HCT116 (cell line): ENCODE results near the gene MYO16. TPM values are rescaled to one million over a fixed set of nuclear protein-coding genes. Genes with fewer than 3 reads are reported as not detected.
A peak's percentile ranks its signal among the peaks of the same experiment; 100 is the strongest.

Source experiments
- ATAC-seq: fragments of 200-7000 bp; cut with Tn5 transposase; 2 replicates; pipeline ENCODE4 v1.9.1; 2020; ENCODE audit warnings: mild to moderate bottlenecking, moderate library complexity
- BruUV-seq: library from RNA; stranded (reverse); fragments of 400-500 nt; replicated peaks from 2 replicates; lab custom pipeline; 2021; lab: Mats Ljungman, UMichigan
- CTCF ChIA-PET: fragments of 300-600 bp; sonication (Branson Sonifier 250); formaldehyde crosslinking; loops from one replicate; lab custom pipeline; 2021; ENCODE audit warnings: antibody characterized with exemption; lab: Charles Lee
- POLR2A ChIA-PET: fragments of 300-600, 350-600 bp; sonication (Branson Sonifier 250); formaldehyde crosslinking; loops from one replicate; lab custom pipeline; 2021; ENCODE audit warnings: antibody characterized with exemption; lab: Charles Lee
- RAD21 ChIA-PET, 2 experiments: fragments of 300-600 bp; sonication (Branson Sonifier 250); formaldehyde crosslinking; loops; one replicate each; lab custom pipeline; 2023; ENCODE audit warnings: low total read pairs in 2 of 2; ENCODE audit not compliant: uncharacterized antibody in 2 of 2, unreplicated experiment in 2 of 2, low non-redundant PET in 1 of 2; lab: Charles Lee
- DNase-seq: peaks from one replicate; pipeline ENCODE4 v3.0.0-alpha.2; 2010; ENCODE audit warnings: low read depth, low spot score
- H2AFZ ChIP-seq: fragments of 200-600 bp; shearing (Covaris generic), sonication (generic); 2 replicates; pipeline ENCODE4 v1.6.1; 2017; ENCODE audit warnings: low read depth, mixed run types, mixed read lengths, antibody characterized with exemption, low read length; ENCODE audit not compliant: poor library complexity, severe bottlenecking
- H3K27ac ChIP-seq: 2 replicates; pipeline ENCODE4 v1.5.1; 2012; ENCODE audit warnings: low read depth, low read length
- H3K27me3 ChIP-seq: fragments of 200-600 bp; sonication (generic); 2 replicates; pipeline ENCODE4 v1.6.1; 2016; ENCODE audit warnings: mixed run types, low read length, mixed read lengths; ENCODE audit not compliant: insufficient read depth
- H3K36me3 ChIP-seq, 2 experiments: fragments of 200-500 bp in 1 of 2; fragments of 200-600 bp in 1 of 2; sonication (Bioruptor generic) in 1 of 2; sonication (generic) in 1 of 2; 2 replicates each; pipeline versions ENCODE4 v1.5.1 to v1.6.1; 2014 to 2016; ENCODE audit warnings: low read length in 2 of 2, inconsistent platforms in 1 of 2, mixed read lengths in 1 of 2, mixed run types in 1 of 2; ENCODE audit not compliant: insufficient read depth in 2 of 2, control insufficient read depth in 1 of 2
- H3K4me1 ChIP-seq, 2 experiments: fragments of 200-600 bp in 1 of 2; sonication (generic) in 1 of 2; 2 replicates each; pipeline versions ENCODE4 v1.5.1 to v1.6.1; 2012 to 2017; ENCODE audit warnings: low read length in 2 of 2, inconsistent platforms in 1 of 2, mild to moderate bottlenecking in 1 of 2, mixed read lengths in 1 of 2, mixed run types in 1 of 2, moderate library complexity in 1 of 2; ENCODE audit not compliant: insufficient read depth in 2 of 2, control insufficient read depth in 1 of 2
- H3K4me2 ChIP-seq: fragments of 200-600 bp; sonication (generic); 2 replicates; pipeline ENCODE4 v1.6.1; 2017; ENCODE audit warnings: mixed run types, low read length, mixed read lengths
- H3K4me3 ChIP-seq, 2 experiments: fragments of 200-600 bp in 1 of 2; sonication (generic) in 1 of 2; replicated peaks in 1 of 2; 2 replicates each; pipeline ENCODE4 v1.5.1; 2011 to 2016; ENCODE audit warnings: low read length in 2 of 2, control low read depth in 1 of 2, low read depth in 1 of 2, mild to moderate bottlenecking in 1 of 2, mixed read lengths in 1 of 2, mixed run types in 1 of 2
- H3K79me2 ChIP-seq: fragments of 200-600 bp; sonication (generic); 2 replicates; pipeline ENCODE4 v1.6.1; 2017; ENCODE audit warnings: mild to moderate bottlenecking, mixed run types, low read length, moderate library complexity, mixed read lengths; ENCODE audit not compliant: insufficient read depth
- H3K9ac ChIP-seq: fragments of 200-600 bp; sonication (generic); 2 replicates; pipeline ENCODE4 v1.6.1; 2016; ENCODE audit warnings: low read length, mixed read lengths
- H3K9me2 ChIP-seq: fragments of 200-600 bp; sonication (generic), shearing (Covaris generic); 2 replicates; pipeline ENCODE4 v1.6.1; 2017; ENCODE audit warnings: mixed run types, mild to moderate bottlenecking, moderate library complexity; ENCODE audit not compliant: insufficient read depth
- H3K9me3 ChIP-seq, 2 experiments: fragments of 200-500 bp in 1 of 2; fragments of 200-600 bp in 1 of 2; sonication (Bioruptor generic) in 1 of 2; sonication (generic) in 1 of 2; 2 replicates each; pipeline ENCODE4 v1.6.1; 2014 to 2017; ENCODE audit warnings: low read length in 2 of 2, mixed read lengths in 2 of 2, inconsistent platforms in 1 of 2, low read depth in 1 of 2, mild to moderate bottlenecking in 1 of 2, mixed run types in 1 of 2, moderate library complexity in 1 of 2; ENCODE audit not compliant: control insufficient read depth in 1 of 2, insufficient read depth in 1 of 2
- H4K20me1 ChIP-seq: fragments of 200-600 bp; sonication (generic), shearing (Covaris generic); 2 replicates; pipeline ENCODE4 v1.6.1; 2017; ENCODE audit warnings: mixed run types, mild to moderate bottlenecking, moderate library complexity; ENCODE audit not compliant: insufficient read depth
- ATF3 ChIP-seq: IDR thresholded peaks from 2 replicates; pipeline ENCODE4 v1.6.1; 2012
- CEBPB ChIP-seq: IDR thresholded peaks from 2 replicates; pipeline ENCODE4 v1.6.1; 2012; ENCODE audit warnings: low read depth
- FOSL1 ChIP-seq: IDR thresholded peaks from 2 replicates; pipeline ENCODE4 v1.6.1; 2012; ENCODE audit warnings: low read depth
- RAD21 ChIP-seq: IDR thresholded peaks from 2 replicates; pipeline ENCODE4 v1.6.1; 2012; ENCODE audit warnings: low read depth, mild to moderate bottlenecking
- SIN3A ChIP-seq: IDR thresholded peaks from 2 replicates; pipeline ENCODE4 v1.6.1; 2012; ENCODE audit warnings: low read depth
- SP1 ChIP-seq: IDR thresholded peaks from 2 replicates; pipeline ENCODE4 v1.6.1; 2012; ENCODE audit warnings: low read depth
- SRF ChIP-seq: IDR thresholded peaks from 2 replicates; pipeline ENCODE4 v1.6.1; 2012; ENCODE audit warnings: low read depth
- YY1 ChIP-seq: IDR thresholded peaks from 2 replicates; pipeline ENCODE4 v1.6.1; 2011; ENCODE audit warnings: low read length, low read depth, moderate library complexity, mild to moderate bottlenecking; ENCODE audit not compliant: insufficient replicate concordance; ENCODE audit errors: extremely low read depth
- intact Hi-C: fragments of 100-400 bp; cut with micrococcal nuclease; formaldehyde crosslinking; loops from 2 replicates; pipeline ENCODE4 v1.10.0; 2022
- total RNA-seq: library from RNA; stranded (reverse); gene quantifications from one replicate; pipeline ENCODE4 v1.2.1, GENCODE V29; 2021; ENCODE audit not compliant: unreplicated experiment

Gene MYO16
- total RNA-seq, 1 experiment from 2014 or later, result 0.07 TPM

DNA sequence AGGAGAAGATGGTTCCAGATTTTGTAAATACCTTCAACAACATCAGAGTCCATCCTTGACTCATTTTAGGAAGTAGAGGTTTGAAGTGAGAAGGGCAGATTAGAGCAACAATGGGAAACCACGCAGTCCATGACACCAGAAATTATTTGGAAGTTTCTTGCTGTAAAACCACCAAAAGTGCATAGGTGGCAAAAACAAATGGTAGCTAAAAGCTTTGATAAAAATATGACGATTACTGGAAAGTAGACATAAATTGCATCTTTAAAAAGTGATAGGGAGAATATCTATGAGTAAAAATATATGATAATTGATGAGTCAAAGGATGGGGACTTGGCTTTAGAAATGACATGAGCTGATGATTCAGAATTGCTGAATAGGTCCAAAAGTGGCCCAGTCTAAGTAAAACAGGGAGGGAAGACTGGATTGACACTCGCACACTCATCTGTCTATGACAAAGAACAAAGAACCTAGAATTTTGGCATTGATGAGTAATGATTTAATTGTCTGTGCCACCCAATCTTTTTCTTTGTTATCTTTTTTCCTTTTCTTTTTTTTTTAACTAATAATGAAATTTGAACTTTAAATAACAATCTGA, 472.2 kb downstream of the MYO16 start:
- no peak overlapping the region for H3K9ac ChIP-seq
- no peaks in the 10 kb centered on the region for H3K9me3 ChIP-seq
- peak overlapping the region in 1 of 2 experiments; percentile 51; a peak in 1 of 4 replicates for H3K4me3 ChIP-seq
- H3K27me3 ChIP-seq, result no peaks in the 10 kb centered on the region
- H4K20me1 ChIP-seq, result no peaks in the 10 kb centered on the region
- peaks cover 7 to 18% of the 10 kb centered on the region in 2 experiments for H3K4me1 ChIP-seq
- RAD21 ChIA-PET, result no interaction called here
- no TSS peak for BruUV-seq
- H2AFZ ChIP-seq, result peak overlapping the region; percentile 99
- no peak overlapping the region for H3K27ac ChIP-seq
- peak overlapping the region; percentile 72 for H3K4me2 ChIP-seq
- intact Hi-C loops, result no loop called here
- ATAC-seq (no peak), DNase-seq (no peak)
- H3K36me3 ChIP-seq, result no peaks in the 10 kb centered on the region
- POLR2A ChIA-PET, result no interaction called here
- no peaks in the 10 kb centered on the region for H3K79me2 ChIP-seq
- no peaks in the 10 kb centered on the region for H3K9me2 ChIP-seq
- TF ChIP-seq FOSL1 (no peak), CEBPB (no peak), SRF (no peak), RAD21 (no peak)
- CTCF ChIA-PET, result no interaction called here

DNA sequence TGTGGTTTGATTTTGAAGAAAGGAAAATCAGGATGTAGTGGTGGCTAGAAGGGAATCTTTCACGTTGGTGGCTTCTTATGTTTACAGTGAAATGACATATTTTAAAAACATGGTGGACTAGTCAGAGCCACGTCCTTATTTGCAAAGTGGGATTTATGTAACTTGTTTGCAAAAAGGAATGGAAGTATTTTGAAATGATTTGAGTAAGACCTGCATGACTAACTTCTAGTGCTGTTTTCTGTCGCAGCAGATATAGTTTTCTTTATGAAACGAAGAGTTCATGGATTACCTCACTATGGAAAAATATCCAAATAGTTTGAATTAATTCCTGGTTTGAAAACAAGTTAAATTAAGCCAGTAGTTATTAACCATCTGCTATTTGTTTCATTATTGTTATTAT, 476.5 kb downstream of the MYO16 start:
- Histone ChIP-seq H3K4me2 (no peak overlapping the region), H2AFZ (no peak overlapping the region), H3K9me2 (no peaks in the 10 kb centered on the region), H3K79me2 (no peaks in the 10 kb centered on the region), H4K20me1 (no peaks in the 10 kb centered on the region), H3K36me3 (no peaks in the 10 kb centered on the region), H3K4me1 (peaks cover 3 to 9% of the 10 kb centered on the region in 2 experiments; a peak in 2 of 4 replicates), H3K9ac (no peak overlapping the region), H3K27me3 (no peaks in the 10 kb centered on the region), H3K9me3 (no peaks in the 10 kb centered on the region), H3K4me3 (no peak overlapping the region), H3K27ac (no peak overlapping the region)
- ChIA-PET CTCF (no interaction called here), RAD21 (no interaction called here), POLR2A (no interaction called here)
- no TSS peak for BruUV-seq
- TF ChIP-seq SIN3A, result no peak
- no peak for TF ChIP-seq ATF3
- no peak for TF ChIP-seq YY1
- no peak for TF ChIP-seq FOSL1
- no peak for TF ChIP-seq SP1
- no peak for ATAC-seq
- DNase-seq, result no peak
- intact Hi-C loops, result no loop called here
